Left lung (tissue), 10 donors: Measurements from ENCODE around the gene MRPL33. TPM values are rescaled to one million over a fixed set of nuclear protein-coding genes. Genes with fewer than 3 reads are reported as not detected.

Experiments
- ATAC-seq: fragments of 200-7000 bp; cut with Tn5 transposase; one replicate; pipeline ENCODE4 v1.9.1; 2020; ENCODE audit warnings: moderate library complexity
- DNase-seq, 4 donors: peaks; one replicate each; pipeline ENCODE4 v3.0.0-alpha.2; 2013 to 2020
- H3K27ac ChIP-seq, 2 donors: fragments of 200-600 bp; sonication (generic) in 1 of 2; one replicate each; pipeline versions ENCODE4 v1.5.0 to v1.8.0; 2020 to 2021
- H3K27me3 ChIP-seq, 2 donors: fragments of 200-600 bp; sonication (generic) in 1 of 2; one replicate each; pipeline versions ENCODE4 v1.5.0 to v1.8.0; 2020 to 2021
- H3K36me3 ChIP-seq, 2 donors: fragments of 200-600 bp; sonication (generic) in 1 of 2; one replicate each; pipeline versions ENCODE4 v1.5.0 to v1.8.0; 2020 to 2021
- H3K4me1 ChIP-seq, 2 donors: fragments of 200-600 bp; one replicate each; pipeline ENCODE4 v1.8.0; 2021
- H3K4me3 ChIP-seq, 2 donors: fragments of 200-600 bp; sonication (generic) in 1 of 2; one replicate each; pipeline versions ENCODE4 v1.5.0 to v1.8.0; 2020 to 2021; ENCODE audit warnings: mild to moderate bottlenecking in 1 of 2
- H3K9me3 ChIP-seq, 2 donors: fragments of 200-600 bp; sonication (generic) in 1 of 2; one replicate each; pipeline versions ENCODE4 v1.5.0 to v1.8.0; 2020 to 2021
- intact Hi-C, 2 donors: fragments of 100-400 bp; cut with DNase I; formaldehyde crosslinking; loops; one replicate each; pipeline versions ENCODE4 v1.11.2 to v1.14.2; 2022
- polyA plus RNA-seq, 6 donors: library from polyadenylated mRNA; unstranded; fragments of 120-200 nt; gene quantifications; one replicate each; pipeline ENCODE4 v1.2.1, GENCODE V29; 2013; ENCODE audit not compliant: insufficient read length in 6 of 6
- total RNA-seq, 2 donors: library from RNA; stranded (reverse); fragmentation: NEBNext Ultra II Directional; extraction: Animal tissue kit (Norgen Biotek cat#: 25700); gene quantifications; one replicate each; pipeline ENCODE4 v1.2.1, GENCODE V29; 2021
- TF ChIP-seq, protein P1 (sequence below), 2 donors: fragments of 200-600 bp; sonication (generic) in 1 of 2; IDR thresholded peaks; one replicate each; pipeline versions ENCODE4 v1.5.0 to v1.8.0; 2021; ENCODE audit warnings: antibody characterized with exemption in 2 of 2
- donor health status: DM: no; HTN: yes; CAD: no.
- donor health status: DM: no; HTN: no; CAD: no.

The MRPL33 gene
- total and polyA plus RNA-seq, 8 donors: 75.2 to 113 (median 101) TPM

DNA sequence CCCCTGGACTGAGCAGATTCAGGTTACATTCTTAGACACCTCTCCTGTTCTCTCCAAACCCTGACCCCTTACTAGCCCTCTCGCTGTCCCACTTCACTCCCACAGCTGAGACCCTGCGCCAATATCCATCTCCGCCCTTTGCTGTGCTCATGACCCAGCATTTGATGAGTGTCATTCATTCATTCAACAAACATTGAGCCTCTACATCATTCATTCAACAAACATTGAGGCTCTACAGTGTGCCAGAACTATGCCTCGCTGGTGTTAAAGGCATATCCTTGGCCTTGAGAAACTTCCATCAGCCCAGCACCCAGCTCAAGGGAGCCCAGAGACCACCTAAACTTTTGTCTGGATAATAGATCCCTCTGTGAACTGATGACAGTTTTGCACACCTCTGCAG is 41.9 kb upstream of the MRPL33 start:
- Histone ChIP-seq H3K4me3 (no peak overlapping the region), H3K27ac (peak overlapping the region; percentile 51 to 71), H3K9me3 (no peaks in the 10 kb centered on the region), H3K36me3 (no peaks in the 10 kb centered on the region), H3K27me3 (no peaks in the 10 kb centered on the region), H3K4me1 (peaks cover 4 to 36% of the 10 kb centered on the region in 2 donors)
- TF ChIP-seq, protein P1, sequence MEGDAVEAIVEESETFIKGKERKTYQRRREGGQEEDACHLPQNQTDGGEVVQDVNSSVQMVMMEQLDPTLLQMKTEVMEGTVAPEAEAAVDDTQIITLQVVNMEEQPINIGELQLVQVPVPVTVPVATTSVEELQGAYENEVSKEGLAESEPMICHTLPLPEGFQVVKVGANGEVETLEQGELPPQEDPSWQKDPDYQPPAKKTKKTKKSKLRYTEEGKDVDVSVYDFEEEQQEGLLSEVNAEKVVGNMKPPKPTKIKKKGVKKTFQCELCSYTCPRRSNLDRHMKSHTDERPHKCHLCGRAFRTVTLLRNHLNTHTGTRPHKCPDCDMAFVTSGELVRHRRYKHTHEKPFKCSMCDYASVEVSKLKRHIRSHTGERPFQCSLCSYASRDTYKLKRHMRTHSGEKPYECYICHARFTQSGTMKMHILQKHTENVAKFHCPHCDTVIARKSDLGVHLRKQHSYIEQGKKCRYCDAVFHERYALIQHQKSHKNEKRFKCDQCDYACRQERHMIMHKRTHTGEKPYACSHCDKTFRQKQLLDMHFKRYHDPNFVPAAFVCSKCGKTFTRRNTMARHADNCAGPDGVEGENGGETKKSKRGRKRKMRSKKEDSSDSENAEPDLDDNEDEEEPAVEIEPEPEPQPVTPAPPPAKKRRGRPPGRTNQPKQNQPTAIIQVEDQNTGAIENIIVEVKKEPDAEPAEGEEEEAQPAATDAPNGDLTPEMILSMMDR (IDR thresholded peaks at IDR 0.05): no peak
- no peak for ATAC-seq
- DNase-seq: no peak
- intact Hi-C loops: no loop called here

DNA sequence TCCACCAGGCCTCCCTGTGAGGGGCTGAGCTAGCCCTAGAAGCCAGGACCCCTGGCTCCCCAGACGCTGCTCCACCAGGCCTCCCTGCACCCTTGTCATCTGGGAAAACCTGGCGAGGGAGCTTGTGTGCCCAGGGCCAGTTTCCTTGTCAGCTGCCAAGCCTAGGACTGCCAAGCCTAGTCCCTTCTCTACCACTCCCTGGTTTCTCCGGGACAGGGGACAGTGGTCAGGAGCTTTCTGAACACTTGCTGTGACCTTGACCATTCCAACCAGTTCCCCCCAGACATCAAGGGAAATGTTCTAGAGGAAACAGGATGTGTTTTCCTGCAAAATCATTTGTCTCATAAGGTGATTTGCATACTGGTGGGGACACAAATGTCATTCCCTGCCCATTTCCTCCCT is 41.3 kb upstream of the MRPL33 start:
- TF ChIP-seq, protein P1 (IDR thresholded peaks at IDR 0.05): no peak
- Histone ChIP-seq H3K27me3 (no peaks in the 10 kb centered on the region), H3K36me3 (no peaks in the 10 kb centered on the region), H3K27ac (peak overlapping the region; percentile 44 to 71), H3K4me3 (no peak overlapping the region), H3K9me3 (no peaks in the 10 kb centered on the region), H3K4me1 (peaks cover 0 to 36% of the 10 kb centered on the region in 2 donors)
- ATAC-seq: no peak
- no peak for DNase-seq
- intact Hi-C loops: no loop called here

DNA sequence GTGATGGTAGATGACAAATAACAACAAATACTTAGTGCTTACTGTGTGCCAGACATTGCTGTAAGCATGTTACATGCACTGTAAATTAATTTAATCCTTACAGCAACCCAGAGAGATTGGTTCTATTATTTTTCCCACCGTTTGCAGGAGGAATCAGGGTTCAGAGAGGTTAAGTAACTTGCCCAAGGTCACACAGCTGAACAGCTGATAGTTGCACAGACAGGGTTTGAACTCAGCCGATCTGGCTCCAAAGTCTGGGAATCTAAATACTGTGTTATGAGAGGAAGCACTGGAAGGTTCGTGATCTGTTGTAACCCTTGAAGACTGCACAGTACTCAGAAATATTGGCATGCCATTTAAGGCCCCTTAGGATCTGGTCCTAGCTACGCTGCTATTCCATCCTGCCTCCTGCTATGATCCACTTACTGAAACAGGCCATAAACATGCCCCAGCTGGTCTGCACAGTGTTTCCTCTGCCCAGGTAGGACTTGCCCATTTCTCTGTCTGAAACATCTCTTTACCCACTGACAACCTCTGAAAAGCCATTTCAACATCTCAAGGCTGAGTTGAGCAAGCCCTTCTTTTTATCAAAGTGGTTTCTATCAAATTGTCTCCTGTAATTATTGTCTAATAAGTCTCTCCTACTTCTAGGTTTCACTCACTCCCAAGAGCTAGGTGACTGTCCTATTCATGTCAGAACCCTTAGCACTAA is 40.4 kb upstream of the MRPL33 start:
- TF ChIP-seq, protein P1 (IDR thresholded peaks at IDR 0.05): no peak
- Histone ChIP-seq H3K27me3 (no peaks in the 10 kb centered on the region), H3K9me3 (no peaks in the 10 kb centered on the region), H3K4me1 (peaks cover 6 to 42% of the 10 kb centered on the region in 2 donors), H3K36me3 (no peaks in the 10 kb centered on the region), H3K27ac (peak overlapping the region; percentile 48 to 71), H3K4me3 (no peak overlapping the region)
- intact Hi-C loops: no loop called here
- DNase-seq: no peak
- ATAC-seq: no peak

DNA sequence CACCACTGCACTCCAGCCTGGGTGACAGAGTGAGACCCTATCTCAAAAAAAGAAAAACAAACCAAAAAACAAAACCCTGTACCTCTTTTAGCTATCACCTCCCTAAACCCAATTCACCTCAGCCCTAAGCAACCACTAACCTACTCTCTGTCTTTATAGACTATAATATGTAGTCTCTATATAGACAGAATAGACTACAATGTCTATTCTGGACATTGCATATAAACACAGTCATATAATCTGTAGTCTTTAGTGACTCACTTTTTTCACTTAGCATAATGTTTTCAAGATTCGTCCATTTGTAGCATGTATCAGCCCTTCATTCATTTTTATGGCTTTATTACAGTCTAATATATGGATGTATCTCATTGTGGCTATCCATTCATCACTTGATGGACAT is 37.2 kb upstream of the MRPL33 start:
- Histone ChIP-seq H3K4me3 (no peak overlapping the region), H3K27me3 (no peaks in the 10 kb centered on the region), H3K36me3 (no peaks in the 10 kb centered on the region), H3K9me3 (no peaks in the 10 kb centered on the region), H3K4me1 (peaks cover 10 to 47% of the 10 kb centered on the region in 2 donors), H3K27ac (peak overlapping the region; percentile 82 to 86)
- DNase-seq (no peak), ATAC-seq (no peak)
- intact Hi-C loops: no loop called here
- TF ChIP-seq, protein P1 (IDR thresholded peaks at IDR 0.05): no peak

DNA sequence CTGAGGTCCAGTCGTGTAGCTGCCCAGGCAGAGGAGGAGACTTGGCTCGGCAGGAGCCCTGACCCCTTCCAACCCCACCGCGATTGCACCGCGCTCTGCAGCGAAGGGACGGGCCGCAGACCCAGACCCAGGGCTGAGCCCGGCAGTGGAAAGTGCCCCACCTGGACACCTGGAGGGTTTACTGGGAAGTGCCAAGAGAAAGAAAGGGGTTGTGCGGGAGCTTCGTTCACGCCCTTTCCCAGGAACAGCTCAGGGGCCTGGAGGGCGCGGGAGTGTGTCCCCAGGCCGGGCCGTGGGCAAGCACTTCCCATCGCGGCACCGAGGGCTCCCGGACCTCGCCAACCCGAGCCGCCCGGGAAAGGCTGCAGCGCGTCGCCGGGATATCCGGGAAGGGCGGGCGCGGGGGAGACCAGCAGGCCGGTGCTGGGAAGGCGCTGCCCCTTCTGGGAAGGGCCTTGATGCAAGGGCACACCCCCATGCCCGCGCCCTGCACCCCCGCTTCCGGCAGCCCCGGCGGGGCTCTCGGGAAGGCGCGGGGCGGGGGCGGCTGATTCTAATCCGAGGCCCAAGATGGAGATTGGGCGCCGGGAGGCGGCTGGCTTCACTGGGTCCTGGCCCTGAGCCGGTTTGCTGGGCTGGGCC is 36.1 kb upstream of the MRPL33 start:
- intact Hi-C loops: no loop called here
- H3K27ac ChIP-seq: peak overlapping the region; percentile 82 to 86
- H3K36me3 ChIP-seq: no peaks in the 10 kb centered on the region
- no peaks in the 10 kb centered on the region for H3K27me3 ChIP-seq
- H3K4me3 ChIP-seq: peak overlapping the region; percentile 36 to 37
- TF ChIP-seq, protein P1 (IDR thresholded peaks at IDR 0.05): no peak
- no peaks in the 10 kb centered on the region for H3K9me3 ChIP-seq
- DNase-seq (peak; percentile 61 to 92 (median 85)), ATAC-seq (peak; percentile 97)
- peaks cover 10 to 44% of the 10 kb centered on the region in 2 donors for H3K4me1 ChIP-seq
